ENCODE measurements around the gene PUSL1. TPM values are rescaled to one million over a fixed set of nuclear protein-coding genes. Genes with fewer than 3 reads are reported as not detected.

PUSL1 gene
- total and polyA plus RNA-seq, 2 donors: 10.0 to 12.5 TPM

GRCh38 chr1:1331068-1331965, 22.9 kb downstream of the PUSL1 start, which contains the start of gene TAS1R3:
TAS1R3 (plus strand) TSS chr1:1331280; CDS start chr1:1331346, 66 bp downstream.
- WGBS: 90% methylated on average over 41 of the region's 41 CpGs
- Histone ChIP-seq H3K36me3 (ENCODE audit: control insufficient read depth in 2 of 2, insufficient read depth in 2 of 2, low read length in 1 of 2) (peaks cover 16 to 24% of the 10 kb centered on the region in 2 donors), H3K4me1 (ENCODE audit: control insufficient read depth in 2 of 2, insufficient read depth in 2 of 2, low read length in 2 of 2) (peaks cover 3 to 5% of the 10 kb centered on the region in 2 donors), H3K4me3 (ENCODE audit: low read length in 2 of 2) (no peak within 1 kb of the TSS), H3K9me3 (ENCODE audit: control insufficient read depth in 2 of 2, insufficient read depth in 1 of 2, low read length in 1 of 2) (peaks cover 1 to 21% of the 10 kb centered on the region in 2 donors), H3K27ac (ENCODE audit: low read depth in 1 of 2, low read length in 1 of 2) (no peak within 1 kb of the TSS), H3K27me3 (ENCODE audit: control insufficient read depth in 2 of 2, insufficient read depth in 1 of 2, low read length in 1 of 2) (no peaks in the 10 kb centered on the region)
- DNase-seq (ENCODE audit: low read depth in 6 of 9, low spot score in 9 of 9): no peak

GRCh38 chr1:1332031-1332755, 23.8 kb downstream of the PUSL1 start:
- WGBS: 93% methylated on average over 57 of the region's 57 CpGs

GRCh38 chr1:1332774-1333480, 24.5 kb downstream of the PUSL1 start:
- no peak for DNase-seq (ENCODE audit: low read depth in 6 of 9, low spot score in 9 of 9)
- Histone ChIP-seq H3K36me3 (ENCODE audit: control insufficient read depth in 2 of 2, insufficient read depth in 2 of 2, low read length in 1 of 2) (peaks cover 6 to 23% of the 10 kb centered on the region in 2 donors), H3K27ac (ENCODE audit: low read depth in 1 of 2, low read length in 1 of 2) (no peak overlapping the region), H3K27me3 (ENCODE audit: control insufficient read depth in 2 of 2, insufficient read depth in 1 of 2, low read length in 1 of 2) (no peaks in the 10 kb centered on the region), H3K9me3 (ENCODE audit: control insufficient read depth in 2 of 2, insufficient read depth in 1 of 2, low read length in 1 of 2) (peaks cover 1 to 21% of the 10 kb centered on the region in 2 donors), H3K4me1 (ENCODE audit: control insufficient read depth in 2 of 2, insufficient read depth in 2 of 2, low read length in 2 of 2) (no peaks in the 10 kb centered on the region), H3K4me3 (ENCODE audit: low read length in 2 of 2) (no peak overlapping the region)
- 93% methylated on average over 48 of the region's 48 CpGs for WGBS

More at GRCh38 chr1:1332031-1332755, 23.8 kb downstream of the PUSL1 start:
- Histone ChIP-seq H3K4me3 (ENCODE audit: low read length in 2 of 2) (no peak overlapping the region), H3K36me3 (ENCODE audit: control insufficient read depth in 2 of 2, insufficient read depth in 2 of 2, low read length in 1 of 2) (peaks cover 11 to 24% of the 10 kb centered on the region in 2 donors), H3K27me3 (ENCODE audit: control insufficient read depth in 2 of 2, insufficient read depth in 1 of 2, low read length in 1 of 2) (no peaks in the 10 kb centered on the region), H3K27ac (ENCODE audit: low read depth in 1 of 2, low read length in 1 of 2) (no peak overlapping the region), H3K4me1 (ENCODE audit: control insufficient read depth in 2 of 2, insufficient read depth in 2 of 2, low read length in 2 of 2) (no peaks in the 10 kb centered on the region), H3K9me3 (ENCODE audit: control insufficient read depth in 2 of 2, insufficient read depth in 1 of 2, low read length in 1 of 2) (peaks cover 1 to 21% of the 10 kb centered on the region in 2 donors)
- no peak for DNase-seq (ENCODE audit: low read depth in 6 of 9, low spot score in 9 of 9)

- no peak for DNase-seq (ENCODE audit: low read depth in 6 of 9, low spot score in 9 of 9)
- Histone ChIP-seq H3K36me3 (ENCODE audit: control insufficient read depth in 2 of 2, insufficient read depth in 2 of 2, low read length in 1 of 2) (peaks cover 3 to 23% of the 10 kb centered on the region in 2 donors), H3K27ac (ENCODE audit: low read depth in 1 of 2, low read length in 1 of 2) (no peak overlapping the region), H3K9me3 (ENCODE audit: control insufficient read depth in 2 of 2, insufficient read depth in 1 of 2, low read length in 1 of 2) (peaks cover 1 to 21% of the 10 kb centered on the region in 2 donors), H3K4me1 (ENCODE audit: control insufficient read depth in 2 of 2, insufficient read depth in 2 of 2, low read length in 2 of 2) (no peaks in the 10 kb centered on the region), H3K4me3 (ENCODE audit: low read length in 2 of 2) (no peak overlapping the region), H3K27me3 (ENCODE audit: control insufficient read depth in 2 of 2, insufficient read depth in 1 of 2, low read length in 1 of 2) (no peaks in the 10 kb centered on the region)
- WGBS: 96% methylated on average over 36 of the region's 36 CpGs
Measured at GRCh38 chr1:1333551-1334241, 25.3 kb downstream of the PUSL1 start.

GRCh38 chr1:1334835-1335234, 26.4 kb downstream of the PUSL1 start:
- Histone ChIP-seq H3K9me3 (ENCODE audit: control insufficient read depth in 2 of 2, insufficient read depth in 1 of 2, low read length in 1 of 2) (peaks cover 0 to 19% of the 10 kb centered on the region in 2 donors), H3K4me1 (ENCODE audit: control insufficient read depth in 2 of 2, insufficient read depth in 2 of 2, low read length in 2 of 2) (no peaks in the 10 kb centered on the region)

GRCh38 chr1:1335283-1335682, 26.9 kb downstream of the PUSL1 start:
- 96% methylated on average over 16 of the region's 16 CpGs for WGBS
- no peaks in the 10 kb centered on the region for H3K4me1 ChIP-seq (ENCODE audit: control insufficient read depth in 2 of 2, insufficient read depth in 2 of 2, low read length in 2 of 2)
- no peaks in the 10 kb centered on the region for H3K27me3 ChIP-seq (ENCODE audit: control insufficient read depth in 2 of 2, insufficient read depth in 1 of 2, low read length in 1 of 2)
- H3K9me3 ChIP-seq (ENCODE audit: control insufficient read depth in 2 of 2, insufficient read depth in 1 of 2, low read length in 1 of 2): peaks cover 0 to 14% of the 10 kb centered on the region in 2 donors
- peaks cover 9 to 38% of the 10 kb centered on the region in 2 donors for H3K36me3 ChIP-seq (ENCODE audit: control insufficient read depth in 2 of 2, insufficient read depth in 2 of 2, low read length in 1 of 2)
- H3K27ac ChIP-seq (ENCODE audit: low read depth in 1 of 2, low read length in 1 of 2): no peak overlapping the region
- H3K4me3 ChIP-seq (ENCODE audit: low read length in 2 of 2): no peak overlapping the region
- DNase-seq (ENCODE audit: low read depth in 6 of 9, low spot score in 9 of 9): no peak

More at GRCh38 chr1:1334835-1335234, 26.4 kb downstream of the PUSL1 start:
- WGBS: 94% methylated on average over 11 of the region's 11 CpGs
- no peak for DNase-seq (ENCODE audit: low read depth in 6 of 9, low spot score in 9 of 9)
- H3K27me3 ChIP-seq (ENCODE audit: control insufficient read depth in 2 of 2, insufficient read depth in 1 of 2, low read length in 1 of 2): no peaks in the 10 kb centered on the region
- H3K27ac ChIP-seq (ENCODE audit: low read depth in 1 of 2, low read length in 1 of 2): no peak overlapping the region
- H3K36me3 ChIP-seq (ENCODE audit: control insufficient read depth in 2 of 2, insufficient read depth in 2 of 2, low read length in 1 of 2): peaks cover 8 to 33% of the 10 kb centered on the region in 2 donors
- no peak overlapping the region for H3K4me3 ChIP-seq (ENCODE audit: low read length in 2 of 2)

- WGBS: 96% methylated on average over 21 of the region's 21 CpGs
- H3K4me1 ChIP-seq (ENCODE audit: control insufficient read depth in 2 of 2, insufficient read depth in 2 of 2, low read length in 2 of 2): no peaks in the 10 kb centered on the region
- peaks cover 11 to 42% of the 10 kb centered on the region in 2 donors for H3K36me3 ChIP-seq (ENCODE audit: control insufficient read depth in 2 of 2, insufficient read depth in 2 of 2, low read length in 1 of 2)
- no peak overlapping the region for H3K27ac ChIP-seq (ENCODE audit: low read depth in 1 of 2, low read length in 1 of 2)
- peaks cover 0 to 13% of the 10 kb centered on the region in 2 donors for H3K9me3 ChIP-seq (ENCODE audit: control insufficient read depth in 2 of 2, insufficient read depth in 1 of 2, low read length in 1 of 2)
- no peak for DNase-seq (ENCODE audit: low read depth in 6 of 9, low spot score in 9 of 9)
- no peak overlapping the region for H3K4me3 ChIP-seq (ENCODE audit: low read length in 2 of 2)
- no peaks in the 10 kb centered on the region for H3K27me3 ChIP-seq (ENCODE audit: control insufficient read depth in 2 of 2, insufficient read depth in 1 of 2, low read length in 1 of 2)
Measured at GRCh38 chr1:1335792-1336248, 27.4 kb downstream of the PUSL1 start.

GRCh38 chr1:1336446-1336845, 28.0 kb downstream of the PUSL1 start:
- WGBS: 98% methylated on average over 26 of the region's 26 CpGs
- H3K9me3 ChIP-seq (ENCODE audit: control insufficient read depth in 2 of 2, insufficient read depth in 1 of 2, low read length in 1 of 2): peaks cover 0 to 10% of the 10 kb centered on the region in 2 donors
- no peaks in the 10 kb centered on the region for H3K27me3 ChIP-seq (ENCODE audit: control insufficient read depth in 2 of 2, insufficient read depth in 1 of 2, low read length in 1 of 2)
- no peak overlapping the region for H3K27ac ChIP-seq (ENCODE audit: low read depth in 1 of 2, low read length in 1 of 2)
- no peak for DNase-seq (ENCODE audit: low read depth in 6 of 9, low spot score in 9 of 9)
- H3K4me3 ChIP-seq (ENCODE audit: low read length in 2 of 2): no peak overlapping the region
- H3K4me1 ChIP-seq (ENCODE audit: control insufficient read depth in 2 of 2, insufficient read depth in 2 of 2, low read length in 2 of 2): no peaks in the 10 kb centered on the region
- H3K36me3 ChIP-seq (ENCODE audit: control insufficient read depth in 2 of 2, insufficient read depth in 2 of 2, low read length in 1 of 2): peaks cover 11 to 47% of the 10 kb centered on the region in 2 donors
